Fibroblast of skin of left biceps (primary cell): ENCODE results near the gene C1orf159.
"Not testable (repeated sequence)": the region's sequence is repeated elsewhere in the genome, so short reads cannot be mapped to it uniquely, and the experiment has no call there.

Experiments
- DNase-seq, 2 experiments: peaks; one replicate each; pipeline ENCODE4 v3.0.0-alpha.2; 2013; ENCODE audit warnings: low read depth in 2 of 2

The C1orf159 gene

GRCh38 chr1:1115786-1116700 is at the start of gene C1orf159:
Gene C1orf159 (minus strand): TSS chr1:1116089. CDS start chr1:1091543, 24,546 bp downstream.
- peak; percentile 94 to 97 for DNase-seq

GRCh38 chr1:1165485-1165884 is 49.6 kb upstream of the C1orf159 start:
- DNase-seq: no peak

- DNase-seq: no peak
These were observed 49.0 kb upstream of the C1orf159 start for GRCh38 chr1:1164701-1165451.

GRCh38 chr1:1164361-1164700 is 48.4 kb upstream of the C1orf159 start:
- DNase-seq: no peak

GRCh38 chr1:1163538-1164070 is 47.7 kb upstream of the C1orf159 start:
- DNase-seq: no peak

- DNase-seq: no peak
These were observed 47.0 kb upstream of the C1orf159 start for GRCh38 chr1:1162597-1163537.

- DNase-seq: no peak
These were observed 45.8 kb upstream of the C1orf159 start for GRCh38 chr1:1161683-1162079.

- no peak for DNase-seq
These were observed 45.3 kb upstream of the C1orf159 start for GRCh38 chr1:1161078-1161682.

- DNase-seq: no peak
These were observed 44.5 kb upstream of the C1orf159 start for GRCh38 chr1:1160281-1160930.

- DNase-seq: no peak
These were observed 42.2 kb upstream of the C1orf159 start for GRCh38 chr1:1157914-1158710.

GRCh38 chr1:1157426-1157913 is 41.6 kb upstream of the C1orf159 start:
- peak; percentile 60 to 66 for DNase-seq

GRCh38 chr1:1157033-1157365 is 41.1 kb upstream of the C1orf159 start:
- DNase-seq: no peak

GRCh38 chr1:1156140-1157032 is 40.5 kb upstream of the C1orf159 start:
- no peak for DNase-seq

GRCh38 chr1:1155258-1155657 is 39.4 kb upstream of the C1orf159 start:
- DNase-seq: no peak

GRCh38 chr1:1153874-1154273 is 38.0 kb upstream of the C1orf159 start:
- DNase-seq: no peak

- not testable (repeated sequence) for DNase-seq
These were observed 37.3 kb upstream of the C1orf159 start for GRCh38 chr1:1153215-1153614.

- DNase-seq: not testable (repeated sequence)
These were observed 36.5 kb upstream of the C1orf159 start for GRCh38 chr1:1152431-1152830.

- no peak for DNase-seq
These were observed 35.4 kb upstream of the C1orf159 start for GRCh38 chr1:1151306-1151705.

- no peak for DNase-seq
These were observed 34.2 kb upstream of the C1orf159 start for GRCh38 chr1:1150100-1150499.
